Neutrophil (primary cell): ENCODE results near the gene PRSS50.

Source experiments
- H3K27ac ChIP-seq: fragments of 200-600 bp; sonication (generic); 2 replicates; pipeline ENCODE4 v1.5.1; 2016; ENCODE audit warnings: mild to moderate bottlenecking, moderate library complexity
- H3K27me3 ChIP-seq: fragments of 200-600 bp; sonication (generic); 2 replicates; pipeline ENCODE4 v1.6.0; 2016; ENCODE audit warnings: mild to moderate bottlenecking
- H3K36me3 ChIP-seq: fragments of 200-600 bp; sonication (generic); 2 replicates; pipeline ENCODE4 v1.5.1; 2017
- H3K4me1 ChIP-seq, 2 experiments: fragments of 200-600 bp in 1 of 2; sonication (generic) in 1 of 2; 1 replicate in 1 of 2; 2 replicates in 1 of 2; pipeline versions ENCODE4 v1.5.1 to v1.6.1; 2013 to 2016; ENCODE audit warnings: low read depth in 1 of 2, low read length in 1 of 2, mild to moderate bottlenecking in 1 of 2, moderate library complexity in 1 of 2; ENCODE audit not compliant: control insufficient read depth in 1 of 2, insufficient read depth in 1 of 2
- H3K4me3 ChIP-seq, 2 experiments: fragments of 200-600 bp in 1 of 2; sonication (generic) in 1 of 2; 1 replicate in 1 of 2; 2 replicates in 1 of 2; pipeline ENCODE4 v1.5.1; 2013 to 2016; ENCODE audit warnings: low read depth in 1 of 2, low read length in 1 of 2, mild to moderate bottlenecking in 1 of 2, moderate library complexity in 1 of 2
- H3K9me3 ChIP-seq: fragments of 200-600 bp; sonication (generic); 2 replicates; pipeline ENCODE4 v1.5.1; 2016
- CTCF ChIP-seq: fragments of 200-600 bp; sonication (generic); IDR thresholded peaks from 2 replicates; pipeline ENCODE4 v1.5.1; 2016; ENCODE audit warnings: antibody characterized with exemption

Gene PRSS50

GRCh38 chr3:46682974-46683373 is 34.7 kb downstream of the PRSS50 start:
- no peak overlapping the region for H3K27ac ChIP-seq
- no peaks in the 10 kb centered on the region for H3K27me3 ChIP-seq
- H3K9me3 ChIP-seq = no peaks in the 10 kb centered on the region
- no peak overlapping the region for H3K4me3 ChIP-seq
- H3K36me3 ChIP-seq = no peaks in the 10 kb centered on the region
- no peak for TF ChIP-seq CTCF
- H3K4me1 ChIP-seq = no peaks in the 10 kb centered on the region

GRCh38 chr3:46681856-46682540 is 35.7 kb downstream of the PRSS50 start:
- TF ChIP-seq CTCF = no peak
- no peaks in the 10 kb centered on the region for H3K36me3 ChIP-seq
- H3K4me1 ChIP-seq = no peaks in the 10 kb centered on the region
- no peak overlapping the region for H3K4me3 ChIP-seq
- H3K27me3 ChIP-seq = no peaks in the 10 kb centered on the region
- H3K27ac ChIP-seq = no peak overlapping the region
- no peaks in the 10 kb centered on the region for H3K9me3 ChIP-seq

GRCh38 chr3:46681387-46681786 is 36.3 kb downstream of the PRSS50 start:
- Histone ChIP-seq H3K9me3 (no peaks in the 10 kb centered on the region), H3K36me3 (no peaks in the 10 kb centered on the region), H3K27me3 (no peaks in the 10 kb centered on the region), H3K4me1 (no peaks in the 10 kb centered on the region), H3K27ac (no peak overlapping the region), H3K4me3 (no peak overlapping the region)
- no peak for TF ChIP-seq CTCF

- no peak for TF ChIP-seq CTCF
- Histone ChIP-seq H3K9me3 (no peaks in the 10 kb centered on the region), H3K4me3 (no peak overlapping the region), H3K4me1 (no peaks in the 10 kb centered on the region), H3K36me3 (no peaks in the 10 kb centered on the region), H3K27me3 (no peaks in the 10 kb centered on the region), H3K27ac (no peak overlapping the region)
Measured at GRCh38 chr3:46680298-46680826, 37.3 kb downstream of the PRSS50 start.

- no peak for TF ChIP-seq CTCF
- H3K27ac ChIP-seq = no peak overlapping the region
- no peak overlapping the region for H3K4me3 ChIP-seq
- H3K9me3 ChIP-seq = no peaks in the 10 kb centered on the region
- H3K27me3 ChIP-seq = no peaks in the 10 kb centered on the region
- no peaks in the 10 kb centered on the region for H3K4me1 ChIP-seq
- H3K36me3 ChIP-seq = no peaks in the 10 kb centered on the region
Measured at GRCh38 chr3:46679681-46680080, 38.0 kb downstream of the PRSS50 start.
